PC-3 (cell line): ENCODE measurements around the gene FRMPD4.

ENCODE experiments used
- EZH2 ChIP-seq: fragments of 300-600 bp; sonication (generic); IDR thresholded peaks from one replicate; pipeline ENCODE4 v1.6.1; 2017; ENCODE audit warnings: antibody characterized with exemption, mild to moderate bottlenecking, low read length; ENCODE audit not compliant: unreplicated experiment
- TF ChIP-seq, protein P1 (sequence below): fragments of 300-600 bp; sonication (generic); conservative IDR thresholded peaks from 2 replicates; pipeline ENCODE4 v1.5.1; 2017; ENCODE audit warnings: antibody characterized with exemption, low read depth, mild to moderate bottlenecking, low read length

DNA sequence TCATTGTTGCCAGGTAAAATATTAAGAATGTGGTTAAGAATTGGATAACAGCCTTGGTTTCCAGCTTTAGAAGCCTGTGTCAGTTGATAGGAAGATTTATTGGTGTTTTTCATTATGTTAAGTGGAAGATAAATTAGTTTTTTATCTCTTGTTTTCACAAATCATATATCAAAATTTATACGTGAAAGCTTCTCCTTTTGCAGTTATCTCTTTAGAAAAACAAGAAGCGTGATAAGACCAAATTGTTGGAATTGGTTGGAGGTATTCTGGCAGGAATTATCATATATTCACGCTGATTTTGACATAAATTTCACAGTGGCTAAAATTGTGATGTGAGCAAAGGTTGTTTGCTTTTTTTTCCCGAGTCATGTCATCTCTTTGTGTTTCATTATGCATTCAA lies 90.6 kb downstream of the FRMPD4 start:
- TF ChIP-seq, protein P1, sequence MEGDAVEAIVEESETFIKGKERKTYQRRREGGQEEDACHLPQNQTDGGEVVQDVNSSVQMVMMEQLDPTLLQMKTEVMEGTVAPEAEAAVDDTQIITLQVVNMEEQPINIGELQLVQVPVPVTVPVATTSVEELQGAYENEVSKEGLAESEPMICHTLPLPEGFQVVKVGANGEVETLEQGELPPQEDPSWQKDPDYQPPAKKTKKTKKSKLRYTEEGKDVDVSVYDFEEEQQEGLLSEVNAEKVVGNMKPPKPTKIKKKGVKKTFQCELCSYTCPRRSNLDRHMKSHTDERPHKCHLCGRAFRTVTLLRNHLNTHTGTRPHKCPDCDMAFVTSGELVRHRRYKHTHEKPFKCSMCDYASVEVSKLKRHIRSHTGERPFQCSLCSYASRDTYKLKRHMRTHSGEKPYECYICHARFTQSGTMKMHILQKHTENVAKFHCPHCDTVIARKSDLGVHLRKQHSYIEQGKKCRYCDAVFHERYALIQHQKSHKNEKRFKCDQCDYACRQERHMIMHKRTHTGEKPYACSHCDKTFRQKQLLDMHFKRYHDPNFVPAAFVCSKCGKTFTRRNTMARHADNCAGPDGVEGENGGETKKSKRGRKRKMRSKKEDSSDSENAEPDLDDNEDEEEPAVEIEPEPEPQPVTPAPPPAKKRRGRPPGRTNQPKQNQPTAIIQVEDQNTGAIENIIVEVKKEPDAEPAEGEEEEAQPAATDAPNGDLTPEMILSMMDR, result no peak
- TF ChIP-seq EZH2, result no peak
